HepG2 (cell line): ENCODE data around the gene RPLP2. TPM values are rescaled to one million over a fixed set of nuclear protein-coding genes. Genes with fewer than 3 reads are reported as not detected.

ENCODE experiments used
- EP300 ChIP-seq, 3 experiments: sonication (generic) in 1 of 3; formaldehyde crosslinking in 1 of 3; IDR thresholded peaks; 2 replicates each; pipeline versions ENCODE4 v1.5.1 to v1.6.1; 2011 to 2020; ENCODE audit warnings: low read depth in 2 of 3, low read length in 2 of 3, borderline replicate concordance in 1 of 3, improper control_type of control experiment in 1 of 3, mild to moderate bottlenecking in 1 of 3, missing genetic modification reagents in 1 of 3, moderate library complexity in 1 of 3
- GTF2F1 ChIP-seq: fragments of 150-350 bp; IDR thresholded peaks from 2 replicates; pipeline ENCODE4 v1.6.1; 2014; ENCODE audit warnings: low read length
- HDAC6 ChIP-seq: fragments of 200-600 bp; sonication (generic); IDR thresholded peaks from 2 replicates; pipeline ENCODE4 v1.7.0; 2017; ENCODE audit warnings: mild to moderate bottlenecking, antibody characterized with exemption, low read length, low read depth
- JUNB ChIP-seq: sonication (generic); formaldehyde crosslinking; IDR thresholded peaks from 2 replicates; pipeline ENCODE4 v1.8.0; 2022; ENCODE audit warnings: missing genetic modification reagents, mild to moderate bottlenecking, borderline replicate concordance
- KDM3A ChIP-seq: IDR thresholded peaks from 2 replicates; pipeline ENCODE4 v1.6.1; 2018; ENCODE audit warnings: low read depth, missing compliant biosample characterization
- MBNL3 ChIP-seq: fragments of 250-450 bp; sonication (Bioruptor Pico); conservative IDR thresholded peaks from 2 replicates; pipeline ENCODE4 v1.8.0; 2022; ENCODE audit warnings: mild to moderate bottlenecking, inconsistent platforms
- MXI1 ChIP-seq: IDR thresholded peaks from 3 replicates; pipeline ENCODE4 v1.6.1; 2012; ENCODE audit warnings: low read depth, low read length, inconsistent platforms, borderline replicate concordance
- NFIB ChIP-seq: sonication (generic); formaldehyde crosslinking; IDR thresholded peaks from 2 replicates; pipeline ENCODE4 v1.9.0; 2021; ENCODE audit warnings: missing genetic modification reagents, mild to moderate bottlenecking, borderline replicate concordance
- NR3C1 ChIP-seq: sonication (generic); formaldehyde crosslinking; IDR thresholded peaks from 2 replicates; pipeline ENCODE4 v1.4.0; 2020; ENCODE audit warnings: missing genetic modification reagents
- PAX8 ChIP-seq: sonication (generic); formaldehyde crosslinking; IDR thresholded peaks from 2 replicates; pipeline ENCODE4 v1.8.0; 2022; ENCODE audit warnings: mild to moderate bottlenecking, missing genetic modification reagents, borderline replicate concordance
- PHF20 ChIP-seq: sonication (generic); formaldehyde crosslinking; IDR thresholded peaks from 2 replicates; pipeline ENCODE4 v1.5.0; 2020; ENCODE audit warnings: mild to moderate bottlenecking, missing genetic modification reagents
- ZBTB21 ChIP-seq: sonication (generic); formaldehyde crosslinking; IDR thresholded peaks from 2 replicates; pipeline ENCODE4 v1.4.0; 2020; ENCODE audit warnings: missing genetic modification reagents
- ZFYVE20 ChIP-seq: sonication (generic); formaldehyde crosslinking; IDR thresholded peaks from 2 replicates; pipeline ENCODE4 v1.8.0; 2023; ENCODE audit warnings: low read depth, mild to moderate bottlenecking, moderate library complexity, missing genetic modification reagents, borderline replicate concordance
- ZNF282 ChIP-seq: fragments of 450-650 bp; IDR thresholded peaks from 2 replicates; pipeline ENCODE4 v1.6.1; 2018; ENCODE audit not compliant: partially characterized antibody
- ZNF292 ChIP-seq: sonication (generic); formaldehyde crosslinking; IDR thresholded peaks from 2 replicates; pipeline ENCODE4 v1.8.1; 2022; ENCODE audit warnings: mild to moderate bottlenecking, low read depth, missing genetic modification reagents, borderline replicate concordance
- ZNF317 ChIP-seq: sonication (generic); formaldehyde crosslinking; IDR thresholded peaks from 2 replicates; pipeline ENCODE4 v1.5.0; 2020; ENCODE audit warnings: mild to moderate bottlenecking, missing genetic modification reagents
- ZNF33B ChIP-seq: sonication (generic); formaldehyde crosslinking; IDR thresholded peaks from 2 replicates; pipeline ENCODE4 v1.5.1; 2020; ENCODE audit warnings: mild to moderate bottlenecking, missing genetic modification reagents
- ZNF629 ChIP-seq: sonication (generic); formaldehyde crosslinking; conservative IDR thresholded peaks from 2 replicates; pipeline ENCODE4 v1.5.0; 2020; ENCODE audit warnings: missing genetic modification reagents
- ZNF780A ChIP-seq: sonication (generic); formaldehyde crosslinking; IDR thresholded peaks from 2 replicates; pipeline ENCODE4 v1.8.0; 2022; ENCODE audit warnings: mild to moderate bottlenecking, missing genetic modification reagents, moderate library complexity
- ZNF781 ChIP-seq: sonication (generic); formaldehyde crosslinking; IDR thresholded peaks from 2 replicates; pipeline ENCODE4 v1.5.1; 2020; ENCODE audit warnings: borderline replicate concordance, mild to moderate bottlenecking, missing genetic modification reagents; ENCODE audit errors: not compliant biosample characterization
- ZNF782 ChIP-seq: sonication (generic); formaldehyde crosslinking; IDR thresholded peaks from 2 replicates; pipeline ENCODE4 v1.4.0; 2020; ENCODE audit warnings: missing genetic modification reagents, mild to moderate bottlenecking, borderline replicate concordance
- polyA plus RNA-seq, 8 experiments: library from polyadenylated mRNA; depleted of rRNA in 3 of 8; stranded (reverse) in 7 of 8; unstranded in 1 of 8; fragments of >200 nt; fragmentation: Illumina TruSeq in 4 of 8; extraction: Trizol in 4 of 8; gene quantifications; 2 replicates each; pipeline versions ENCODE4 v1.2.1 to v1.2.3, GENCODE V29; 2011 to 2016; ENCODE audit warnings: low read depth in 4 of 8, missing spikeins in 1 of 8, mixed read lengths in 1 of 8; ENCODE audit not compliant: insufficient read depth in 1 of 8
- total RNA-seq, 5 experiments: library from RNA; depleted of rRNA; stranded (reverse); fragments of >200 nt; fragmentation: Illumina TruSeq; extraction: Trizol; gene quantifications; 2 replicates each; pipeline ENCODE4 v1.2.3, GENCODE V29; 2016; ENCODE audit warnings: low read depth in 1 of 5
- TF ChIP-seq, protein P1 (sequence below): sonication (generic); formaldehyde crosslinking; conservative IDR thresholded peaks from 2 replicates; pipeline ENCODE4 v1.4.0; 2020; ENCODE audit warnings: missing genetic modification reagents
- TF ChIP-seq, protein P2 (sequence below): IDR thresholded peaks from 2 replicates; pipeline ENCODE4 v1.6.1; 2016; ENCODE audit warnings: low read depth, missing genetic modification reagents, missing compliant biosample characterization

The RPLP2 gene
- total and polyA plus RNA-seq, 2 of the 13 experiments (the other 11 are each of a cell fraction or from before 2014, with no cell fraction given) = 978 to 2,106 TPM

DNA sequence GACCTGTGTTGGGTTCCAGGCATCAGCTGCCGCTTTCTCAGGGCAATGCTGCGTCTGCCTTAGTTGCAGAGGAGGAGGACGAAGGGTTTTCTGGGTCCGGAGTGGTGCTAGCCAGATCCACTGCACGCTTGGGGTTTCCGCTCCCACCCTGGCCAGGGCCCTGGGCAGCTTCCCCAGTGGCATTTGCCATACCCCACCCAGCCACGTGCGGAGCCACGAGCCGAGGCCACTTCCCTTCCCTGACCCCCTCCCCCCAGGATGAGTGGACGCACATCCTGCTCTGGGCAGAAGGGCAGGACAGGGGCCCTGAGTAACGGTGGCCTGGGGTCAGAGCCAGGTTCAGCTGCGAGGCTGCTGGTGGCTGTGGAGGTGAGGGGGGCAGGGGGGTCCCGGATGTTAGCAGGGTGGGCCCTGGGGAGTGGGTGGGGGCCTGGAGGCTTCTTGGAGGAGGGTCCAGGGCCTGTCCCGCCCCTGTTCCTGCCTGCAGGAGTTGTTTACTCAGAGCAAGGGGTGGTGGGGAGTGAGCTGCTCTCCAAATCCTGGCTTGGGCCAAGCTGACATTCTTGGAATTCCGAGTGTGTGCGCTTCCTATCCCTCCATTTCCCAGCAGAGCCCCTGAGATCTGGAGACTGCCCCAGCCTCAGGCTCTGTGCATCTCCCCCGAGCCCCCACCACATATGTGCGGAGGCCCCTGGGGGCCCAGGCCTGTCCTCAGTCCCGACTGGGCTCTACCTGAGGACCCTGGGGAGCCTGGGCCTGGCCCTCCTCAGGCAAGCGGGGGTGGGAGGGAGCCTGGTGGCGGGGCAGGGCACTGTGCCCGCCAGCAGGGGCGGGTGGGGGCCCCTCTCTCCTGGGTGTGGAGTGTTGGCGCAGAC, 34.3 kb downstream of the RPLP2 start (continued):
- TF ChIP-seq ZNF282 (no peak), ZNF781 (CRISPR knock-in tag) (no peak), PAX8 (CRISPR knock-in tag) (no peak), GTF2F1 (no peak), HDAC6 (no peak), ZNF317 (CRISPR knock-in tag) (peak; percentile 33; the same call in 1 of the 2 replicates), ZNF629 (CRISPR knock-in tag) (no peak), MXI1 (peak; percentile 64; the same call in 1 of the 3 replicates), ZNF292 (no peak), MBNL3 (CRISPR knock-in tag) (no peak), ZNF780A (CRISPR knock-in tag) (0 out of 2 replicates have a peak, but pooled peaks have one; percentile 57), EP300 (IDR thresholded peaks at IDR 0.05; ENCODE audit: low read depth in 2 of 2, low read length in 2 of 2) (peak in 1 of 2 experiments; percentile 42; a peak in 1 of 4 replicates), EP300 (CRISPR knock-in tag; IDR thresholded peaks at IDR 0.05; ENCODE audit: borderline replicate concordance) (peak; percentile 41; the same call in 1 of the 2 replicates), PHF20 (CRISPR knock-in tag) (0 out of 2 replicates have a peak, but pooled peaks have one; percentile 47), ZNF33B (CRISPR knock-in tag) (0 out of 2 replicates have a peak, but pooled peaks have one; percentile 46), JUNB (CRISPR knock-in tag) (no peak), NR3C1 (CRISPR knock-in tag) (no peak), ZBTB21 (CRISPR knock-in tag) (no peak), ZNF782 (CRISPR knock-in tag) (no peak), ZFYVE20 (0 out of 2 replicates have a peak, but pooled peaks have one; percentile 34), KDM3A (no peak), NFIB (no peak)
- TF ChIP-seq, protein P1, sequence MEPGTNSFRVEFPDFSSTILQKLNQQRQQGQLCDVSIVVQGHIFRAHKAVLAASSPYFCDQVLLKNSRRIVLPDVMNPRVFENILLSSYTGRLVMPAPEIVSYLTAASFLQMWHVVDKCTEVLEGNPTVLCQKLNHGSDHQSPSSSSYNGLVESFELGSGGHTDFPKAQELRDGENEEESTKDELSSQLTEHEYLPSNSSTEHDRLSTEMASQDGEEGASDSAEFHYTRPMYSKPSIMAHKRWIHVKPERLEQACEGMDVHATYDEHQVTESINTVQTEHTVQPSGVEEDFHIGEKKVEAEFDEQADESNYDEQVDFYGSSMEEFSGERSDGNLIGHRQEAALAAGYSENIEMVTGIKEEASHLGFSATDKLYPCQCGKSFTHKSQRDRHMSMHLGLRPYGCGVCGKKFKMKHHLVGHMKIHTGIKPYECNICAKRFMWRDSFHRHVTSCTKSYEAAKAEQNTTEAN (CRISPR knock-in tag) = no peak
- TF ChIP-seq, protein P2, sequence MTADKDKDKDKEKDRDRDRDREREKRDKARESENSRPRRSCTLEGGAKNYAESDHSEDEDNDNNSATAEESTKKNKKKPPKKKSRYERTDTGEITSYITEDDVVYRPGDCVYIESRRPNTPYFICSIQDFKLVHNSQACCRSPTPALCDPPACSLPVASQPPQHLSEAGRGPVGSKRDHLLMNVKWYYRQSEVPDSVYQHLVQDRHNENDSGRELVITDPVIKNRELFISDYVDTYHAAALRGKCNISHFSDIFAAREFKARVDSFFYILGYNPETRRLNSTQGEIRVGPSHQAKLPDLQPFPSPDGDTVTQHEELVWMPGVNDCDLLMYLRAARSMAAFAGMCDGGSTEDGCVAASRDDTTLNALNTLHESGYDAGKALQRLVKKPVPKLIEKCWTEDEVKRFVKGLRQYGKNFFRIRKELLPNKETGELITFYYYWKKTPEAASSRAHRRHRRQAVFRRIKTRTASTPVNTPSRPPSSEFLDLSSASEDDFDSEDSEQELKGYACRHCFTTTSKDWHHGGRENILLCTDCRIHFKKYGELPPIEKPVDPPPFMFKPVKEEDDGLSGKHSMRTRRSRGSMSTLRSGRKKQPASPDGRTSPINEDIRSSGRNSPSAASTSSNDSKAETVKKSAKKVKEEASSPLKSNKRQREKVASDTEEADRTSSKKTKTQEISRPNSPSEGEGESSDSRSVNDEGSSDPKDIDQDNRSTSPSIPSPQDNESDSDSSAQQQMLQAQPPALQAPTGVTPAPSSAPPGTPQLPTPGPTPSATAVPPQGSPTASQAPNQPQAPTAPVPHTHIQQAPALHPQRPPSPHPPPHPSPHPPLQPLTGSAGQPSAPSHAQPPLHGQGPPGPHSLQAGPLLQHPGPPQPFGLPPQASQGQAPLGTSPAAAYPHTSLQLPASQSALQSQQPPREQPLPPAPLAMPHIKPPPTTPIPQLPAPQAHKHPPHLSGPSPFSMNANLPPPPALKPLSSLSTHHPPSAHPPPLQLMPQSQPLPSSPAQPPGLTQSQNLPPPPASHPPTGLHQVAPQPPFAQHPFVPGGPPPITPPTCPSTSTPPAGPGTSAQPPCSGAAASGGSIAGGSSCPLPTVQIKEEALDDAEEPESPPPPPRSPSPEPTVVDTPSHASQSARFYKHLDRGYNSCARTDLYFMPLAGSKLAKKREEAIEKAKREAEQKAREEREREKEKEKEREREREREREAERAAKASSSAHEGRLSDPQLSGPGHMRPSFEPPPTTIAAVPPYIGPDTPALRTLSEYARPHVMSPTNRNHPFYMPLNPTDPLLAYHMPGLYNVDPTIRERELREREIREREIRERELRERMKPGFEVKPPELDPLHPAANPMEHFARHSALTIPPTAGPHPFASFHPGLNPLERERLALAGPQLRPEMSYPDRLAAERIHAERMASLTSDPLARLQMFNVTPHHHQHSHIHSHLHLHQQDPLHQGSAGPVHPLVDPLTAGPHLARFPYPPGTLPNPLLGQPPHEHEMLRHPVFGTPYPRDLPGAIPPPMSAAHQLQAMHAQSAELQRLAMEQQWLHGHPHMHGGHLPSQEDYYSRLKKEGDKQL (CRISPR knock-in tag) = peak; percentile 24; the same call in 1 of the 2 replicates
